Neutrophil (primary cell): Measurements from ENCODE around the gene SERBP1.

Experiments used
- H3K27ac ChIP-seq: fragments of 200-600 bp; sonication (generic); 2 replicates; pipeline ENCODE4 v1.5.1; 2016; ENCODE audit warnings: mild to moderate bottlenecking, moderate library complexity
- H3K27me3 ChIP-seq: fragments of 200-600 bp; sonication (generic); 2 replicates; pipeline ENCODE4 v1.6.0; 2016; ENCODE audit warnings: mild to moderate bottlenecking
- H3K36me3 ChIP-seq: fragments of 200-600 bp; sonication (generic); 2 replicates; pipeline ENCODE4 v1.5.1; 2017
- H3K4me1 ChIP-seq, 2 experiments: fragments of 200-600 bp in 1 of 2; sonication (generic) in 1 of 2; 1 replicate in 1 of 2; 2 replicates in 1 of 2; pipeline versions ENCODE4 v1.5.1 to v1.6.1; 2013 to 2016; ENCODE audit warnings: low read depth in 1 of 2, low read length in 1 of 2, mild to moderate bottlenecking in 1 of 2, moderate library complexity in 1 of 2; ENCODE audit not compliant: control insufficient read depth in 1 of 2, insufficient read depth in 1 of 2
- H3K4me3 ChIP-seq, 2 experiments: fragments of 200-600 bp in 1 of 2; sonication (generic) in 1 of 2; 1 replicate in 1 of 2; 2 replicates in 1 of 2; pipeline ENCODE4 v1.5.1; 2013 to 2016; ENCODE audit warnings: low read depth in 1 of 2, low read length in 1 of 2, mild to moderate bottlenecking in 1 of 2, moderate library complexity in 1 of 2
- H3K9me3 ChIP-seq: fragments of 200-600 bp; sonication (generic); 2 replicates; pipeline ENCODE4 v1.5.1; 2016
- TF ChIP-seq, protein P1 (sequence below): fragments of 200-600 bp; sonication (generic); IDR thresholded peaks from 2 replicates; pipeline ENCODE4 v1.5.1; 2016; ENCODE audit warnings: antibody characterized with exemption

Gene SERBP1

DNA sequence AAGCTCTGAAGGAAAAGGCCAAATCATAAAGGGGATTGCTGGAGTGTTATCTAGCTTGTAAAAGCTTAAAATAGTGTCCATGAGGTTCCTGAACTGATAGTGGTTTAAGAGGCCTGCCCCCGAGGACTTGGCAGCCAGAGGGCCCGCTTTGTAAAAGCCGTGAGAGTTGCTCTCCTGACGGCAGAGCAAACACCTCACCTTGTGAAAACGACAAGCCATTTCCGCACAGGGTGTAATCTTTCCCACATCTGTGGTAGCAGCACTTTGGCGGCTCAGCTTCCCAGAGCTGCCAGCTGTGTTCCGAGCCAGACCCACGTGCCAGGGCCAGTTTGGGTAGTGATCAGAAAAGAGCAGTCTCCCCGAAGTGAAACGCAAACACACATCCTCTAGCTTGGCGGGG lies 37.0 kb downstream of the SERBP1 start:
- Histone ChIP-seq H3K27ac (no peak overlapping the region), H3K27me3 (no peaks in the 10 kb centered on the region), H3K9me3 (no peaks in the 10 kb centered on the region), H3K4me1 (no peaks in the 10 kb centered on the region), H3K4me3 (no peak overlapping the region), H3K36me3 (no peaks in the 10 kb centered on the region)
- TF ChIP-seq, protein P1, sequence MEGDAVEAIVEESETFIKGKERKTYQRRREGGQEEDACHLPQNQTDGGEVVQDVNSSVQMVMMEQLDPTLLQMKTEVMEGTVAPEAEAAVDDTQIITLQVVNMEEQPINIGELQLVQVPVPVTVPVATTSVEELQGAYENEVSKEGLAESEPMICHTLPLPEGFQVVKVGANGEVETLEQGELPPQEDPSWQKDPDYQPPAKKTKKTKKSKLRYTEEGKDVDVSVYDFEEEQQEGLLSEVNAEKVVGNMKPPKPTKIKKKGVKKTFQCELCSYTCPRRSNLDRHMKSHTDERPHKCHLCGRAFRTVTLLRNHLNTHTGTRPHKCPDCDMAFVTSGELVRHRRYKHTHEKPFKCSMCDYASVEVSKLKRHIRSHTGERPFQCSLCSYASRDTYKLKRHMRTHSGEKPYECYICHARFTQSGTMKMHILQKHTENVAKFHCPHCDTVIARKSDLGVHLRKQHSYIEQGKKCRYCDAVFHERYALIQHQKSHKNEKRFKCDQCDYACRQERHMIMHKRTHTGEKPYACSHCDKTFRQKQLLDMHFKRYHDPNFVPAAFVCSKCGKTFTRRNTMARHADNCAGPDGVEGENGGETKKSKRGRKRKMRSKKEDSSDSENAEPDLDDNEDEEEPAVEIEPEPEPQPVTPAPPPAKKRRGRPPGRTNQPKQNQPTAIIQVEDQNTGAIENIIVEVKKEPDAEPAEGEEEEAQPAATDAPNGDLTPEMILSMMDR, result no peak

DNA sequence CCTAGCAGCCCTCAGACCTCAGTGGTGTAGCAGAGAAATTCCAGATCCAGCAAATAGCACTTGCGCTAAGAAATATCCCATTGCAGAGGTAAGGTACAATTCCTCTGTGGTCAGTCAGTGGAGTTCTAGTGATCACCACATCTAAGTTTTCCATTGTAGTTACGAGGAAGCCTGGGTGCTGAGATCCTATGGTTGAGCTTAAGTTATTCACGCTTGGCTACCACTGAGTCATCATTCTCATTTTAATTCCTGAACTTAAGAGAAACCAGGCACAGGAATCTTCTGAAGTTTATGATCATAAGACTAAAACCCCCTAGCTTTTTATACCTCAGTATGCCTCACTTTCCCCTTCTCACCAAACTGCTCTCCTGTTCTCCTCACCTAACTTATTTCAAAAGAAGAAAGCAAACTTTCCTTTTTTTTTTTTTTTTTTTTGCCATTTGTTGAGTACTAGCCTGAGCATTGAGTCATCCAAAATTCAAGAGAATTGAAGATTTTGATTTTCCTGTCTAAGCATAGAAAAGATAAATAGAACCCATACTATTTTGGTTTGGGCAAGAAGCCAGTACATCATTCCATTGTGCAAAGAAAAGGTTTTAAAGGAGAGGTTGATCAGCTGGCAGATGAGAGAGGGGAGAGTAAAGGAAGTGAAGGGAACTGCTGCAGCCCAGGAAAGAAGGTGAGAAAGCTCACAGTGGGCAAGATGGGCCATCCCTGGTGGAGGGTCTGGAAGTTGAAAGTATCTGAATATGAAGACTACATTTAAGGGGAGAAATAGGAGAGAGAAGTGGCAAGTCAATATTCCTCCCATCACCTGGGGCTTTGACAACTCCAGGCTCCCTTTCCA lies 39.9 kb downstream of the SERBP1 start:
- no peak overlapping the region for H3K27ac ChIP-seq
- TF ChIP-seq, protein P1, result no peak
- H3K4me3 ChIP-seq, result no peak overlapping the region
- H3K9me3 ChIP-seq, result no peaks in the 10 kb centered on the region
- H3K36me3 ChIP-seq, result no peaks in the 10 kb centered on the region
- no peaks in the 10 kb centered on the region for H3K4me1 ChIP-seq
- H3K27me3 ChIP-seq, result no peaks in the 10 kb centered on the region

DNA sequence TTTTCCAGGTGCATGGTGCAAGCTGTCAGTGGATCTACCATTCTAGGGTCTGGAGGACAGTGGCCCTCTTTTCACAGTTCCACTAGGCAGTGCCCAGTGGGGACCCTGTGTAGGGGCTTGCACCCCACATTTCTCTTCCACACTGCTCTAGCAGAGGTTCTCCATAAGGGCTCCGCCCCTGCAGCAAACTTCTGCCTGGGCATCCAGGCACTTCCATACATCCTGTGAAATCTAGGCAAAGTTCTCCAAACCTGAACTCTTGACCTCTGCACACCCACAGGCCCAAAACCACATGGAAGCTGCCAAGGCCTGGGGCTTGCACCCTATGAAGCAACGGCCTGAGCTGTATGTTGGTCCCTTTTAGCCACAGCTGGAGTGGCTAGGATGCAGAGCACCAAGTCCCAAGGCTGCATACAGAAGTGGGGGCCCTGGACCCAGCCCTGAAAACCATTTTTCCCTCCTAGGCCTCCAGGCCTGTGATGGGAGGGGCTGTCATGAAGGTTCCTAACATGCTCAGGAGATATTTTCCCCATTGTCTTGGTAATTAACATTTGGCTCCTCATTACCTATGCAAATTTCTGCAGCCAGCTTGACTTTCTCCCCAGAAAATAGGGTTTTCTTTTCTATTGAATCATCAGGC lies 46.1 kb downstream of the SERBP1 start:
- no peaks in the 10 kb centered on the region for H3K36me3 ChIP-seq
- TF ChIP-seq, protein P1, result no peak
- H3K4me3 ChIP-seq, result no peak overlapping the region
- H3K27ac ChIP-seq, result no peak overlapping the region
- H3K9me3 ChIP-seq, result peaks cover 10% of the 10 kb centered on the region
- H3K4me1 ChIP-seq, result no peaks in the 10 kb centered on the region
- H3K27me3 ChIP-seq, result no peaks in the 10 kb centered on the region

DNA sequence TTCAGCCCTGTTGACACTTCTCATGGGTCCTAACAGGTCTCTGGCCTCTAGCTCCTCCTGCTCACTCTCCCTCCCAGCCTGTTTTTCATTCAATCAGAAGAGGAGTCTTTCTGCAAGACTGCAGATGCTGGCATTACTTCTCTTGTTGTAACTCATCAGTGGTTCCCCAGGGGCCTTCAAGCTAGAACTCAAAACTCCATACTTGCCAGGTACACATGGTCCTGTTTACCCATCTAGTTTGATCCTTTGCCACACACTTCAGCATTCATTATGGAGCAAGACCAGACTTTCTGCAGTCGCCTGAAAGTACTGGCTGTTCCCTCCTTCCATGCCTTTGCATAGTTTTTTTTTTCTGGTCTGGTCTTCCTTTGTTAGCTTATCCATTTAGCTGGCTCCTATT lies 47.9 kb downstream of the SERBP1 start:
- TF ChIP-seq, protein P1, result no peak
- peaks cover 10% of the 10 kb centered on the region for H3K9me3 ChIP-seq
- no peaks in the 10 kb centered on the region for H3K36me3 ChIP-seq
- H3K27me3 ChIP-seq, result no peaks in the 10 kb centered on the region
- no peak overlapping the region for H3K27ac ChIP-seq
- H3K4me3 ChIP-seq, result no peak overlapping the region
- no peaks in the 10 kb centered on the region for H3K4me1 ChIP-seq

DNA sequence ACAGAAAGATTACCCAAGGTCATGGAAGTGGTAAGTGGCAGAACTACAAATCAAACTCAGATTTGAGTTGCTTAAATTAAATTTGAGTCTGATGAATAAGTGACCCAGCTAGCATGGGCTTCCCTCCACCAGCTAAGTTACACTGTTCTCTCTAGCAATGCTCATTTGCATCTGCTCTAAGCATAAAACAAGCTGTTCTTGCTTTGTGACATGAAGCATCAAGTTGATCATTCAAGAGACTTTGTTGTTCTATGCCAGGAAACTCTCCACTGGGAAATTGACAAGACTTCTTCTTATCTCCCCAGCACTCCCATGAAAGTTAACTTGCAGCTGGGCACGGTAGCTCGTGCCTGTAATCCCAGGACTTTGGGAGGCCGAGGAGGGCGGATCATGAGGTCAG lies 49.0 kb downstream of the SERBP1 start:
- H3K9me3 ChIP-seq, result peaks cover 10% of the 10 kb centered on the region
- no peak overlapping the region for H3K27ac ChIP-seq
- no peaks in the 10 kb centered on the region for H3K4me1 ChIP-seq
- no peak overlapping the region for H3K4me3 ChIP-seq
- no peaks in the 10 kb centered on the region for H3K36me3 ChIP-seq
- no peaks in the 10 kb centered on the region for H3K27me3 ChIP-seq
- TF ChIP-seq, protein P1, result no peak
